H9 (cell line): ENCODE data around the gene C2orf68. TPM values are rescaled to one million over a fixed set of nuclear protein-coding genes. Genes with fewer than 3 reads are reported as not detected.

ENCODE experiments used
- DNase-seq: peaks from one replicate; pipeline ENCODE4 v3.0.0-alpha.2; 2017
- H2AFZ ChIP-seq: one replicate; pipeline ENCODE4 v1.6.1; 2013; ENCODE audit warnings: mild to moderate bottlenecking, low read length, control low read depth, moderate library complexity
- H2AK5ac ChIP-seq: 2 replicates; pipeline ENCODE4 v1.6.1; 2013; ENCODE audit warnings: low read length, control low read depth, mixed read lengths; ENCODE audit not compliant: insufficient read length
- H2BK120ac ChIP-seq: one replicate; pipeline ENCODE4 v1.6.1; 2013; ENCODE audit warnings: low read depth, mild to moderate bottlenecking, low read length, control low read depth, inconsistent platforms; ENCODE audit not compliant: poor library complexity, severe bottlenecking
- H2BK12ac ChIP-seq: 2 replicates; pipeline ENCODE4 v1.6.1; 2013; ENCODE audit warnings: low read length, control low read depth, mixed read lengths, low read depth; ENCODE audit not compliant: insufficient read length
- H2BK15ac ChIP-seq: 2 replicates; pipeline ENCODE4 v1.6.1; 2013; ENCODE audit warnings: low read depth, low read length, control low read depth
- H2BK20ac ChIP-seq: one replicate; pipeline ENCODE4 v1.6.1; 2013; ENCODE audit warnings: low read depth, mild to moderate bottlenecking, low read length, control low read depth, inconsistent platforms; ENCODE audit not compliant: poor library complexity, severe bottlenecking
- H2BK5ac ChIP-seq: 2 replicates; pipeline ENCODE4 v1.6.1; 2013; ENCODE audit warnings: low read length, control low read depth, mixed read lengths; ENCODE audit not compliant: insufficient read length
- H3K14ac ChIP-seq: 2 replicates; pipeline ENCODE4 v1.6.1; 2013; ENCODE audit warnings: low read length, control low read depth; ENCODE audit not compliant: insufficient read depth
- H3K18ac ChIP-seq: 2 replicates; pipeline ENCODE4 v1.6.1; 2013; ENCODE audit warnings: low read depth, mild to moderate bottlenecking, mixed read lengths, low read length, control low read depth; ENCODE audit not compliant: insufficient read length
- H3K23ac ChIP-seq: 2 replicates; pipeline ENCODE4 v1.6.1; 2013; ENCODE audit warnings: low read length, control low read depth, mixed read lengths, low read depth; ENCODE audit not compliant: insufficient read length
- H3K23me2 ChIP-seq: 2 replicates; pipeline ENCODE4 v1.6.1; 2013; ENCODE audit warnings: low read depth, mild to moderate bottlenecking, mixed read lengths, low read length, control low read depth; ENCODE audit not compliant: insufficient read length, poor library complexity, severe bottlenecking
- H3K27ac ChIP-seq: 2 replicates; pipeline ENCODE4 v1.5.1; 2013; ENCODE audit warnings: low read length, control low read depth, mixed read lengths, low read depth; ENCODE audit not compliant: insufficient read length
- H3K27me3 ChIP-seq: 2 replicates; pipeline ENCODE4 v1.6.1; 2013; ENCODE audit warnings: low read length, control low read depth, inconsistent platforms; ENCODE audit not compliant: insufficient read depth
- H3K4ac ChIP-seq: 2 replicates; pipeline ENCODE4 v1.6.1; 2013; ENCODE audit warnings: low read depth, mild to moderate bottlenecking, control low read depth, inconsistent platforms, low read length, moderate library complexity
- H3K4me1 ChIP-seq: 2 replicates; pipeline ENCODE4 v1.6.1; 2013; ENCODE audit warnings: low read length, control low read depth, inconsistent platforms; ENCODE audit not compliant: insufficient read depth
- H3K4me2 ChIP-seq: 2 replicates; pipeline ENCODE4 v1.6.1; 2013; ENCODE audit warnings: low read length, control low read depth, mixed read lengths; ENCODE audit not compliant: insufficient read length, insufficient read depth
- H3K56ac ChIP-seq: 2 replicates; pipeline ENCODE4 v1.6.1; 2013; ENCODE audit warnings: low read depth, mild to moderate bottlenecking, mixed read lengths, low read length, control low read depth; ENCODE audit not compliant: insufficient read length
- H3K79me1 ChIP-seq: 2 replicates; pipeline ENCODE4 v1.6.1; 2013; ENCODE audit warnings: low read depth, mild to moderate bottlenecking, moderate library complexity, low read length, control low read depth, inconsistent platforms; ENCODE audit not compliant: insufficient read depth, poor library complexity, severe bottlenecking
- H3K79me2 ChIP-seq: 2 replicates; pipeline ENCODE4 v1.6.1; 2013; ENCODE audit warnings: low read length, control low read depth, inconsistent platforms; ENCODE audit not compliant: insufficient read depth
- H3K9ac ChIP-seq: 2 replicates; pipeline ENCODE4 v1.6.1; 2013; ENCODE audit warnings: low read length, control low read depth, mixed read lengths; ENCODE audit not compliant: insufficient read length; ENCODE audit errors: extremely low read depth
- H3K9me3 ChIP-seq: one replicate; pipeline ENCODE4 v1.6.1; 2013; ENCODE audit warnings: low read depth, low read length, inconsistent platforms; ENCODE audit not compliant: control insufficient read depth
- H3T11ph ChIP-seq: one replicate; pipeline ENCODE4 v1.6.1; 2013; ENCODE audit warnings: mild to moderate bottlenecking, low read length, control low read depth, inconsistent platforms
- H4K20me1 ChIP-seq: one replicate; pipeline ENCODE4 v1.6.1; 2013; ENCODE audit not compliant: control insufficient read depth, insufficient read length, insufficient read depth
- H4K5ac ChIP-seq: 2 replicates; pipeline ENCODE4 v1.6.1; 2013; ENCODE audit warnings: low read depth, mild to moderate bottlenecking, mixed read lengths, low read length, control low read depth; ENCODE audit not compliant: insufficient read length
- H4K8ac ChIP-seq: replicated peaks from 2 replicates; pipeline ENCODE4 v1.6.1; 2013; ENCODE audit warnings: low read length, control low read depth, mixed read lengths, low read depth; ENCODE audit not compliant: insufficient read length
- H4K91ac ChIP-seq: 2 replicates; pipeline ENCODE4 v1.6.1; 2013; ENCODE audit warnings: low read depth, mild to moderate bottlenecking, moderate library complexity, mixed read lengths, low read length, control low read depth; ENCODE audit not compliant: insufficient read length
- H3K27ac Mint-ChIP-seq, 3 experiments: 2 replicates in 2 of 3; 3 replicates in 1 of 3; pipeline ENCODE4 v1.8.0; 2020 to 2021; ENCODE audit warnings: mixed read lengths in 3 of 3, mild to moderate bottlenecking in 1 of 3, moderate library complexity in 1 of 3
- H3K27me3 Mint-ChIP-seq: 2 replicates; pipeline ENCODE4 v1.8.0; 2021; ENCODE audit warnings: low read depth, mild to moderate bottlenecking, moderate library complexity, mixed read lengths
- H3K36me3 Mint-ChIP-seq, 3 experiments: 2 replicates in 2 of 3; 3 replicates in 1 of 3; pipeline ENCODE4 v1.8.0; 2020 to 2021; ENCODE audit warnings: low read depth in 3 of 3, mixed read lengths in 3 of 3; ENCODE audit not compliant: insufficient read depth in 1 of 3
- H3K4me1 Mint-ChIP-seq, 2 experiments: 2 replicates each; pipeline ENCODE4 v1.8.0; 2020; ENCODE audit warnings: mixed read lengths in 2 of 2
- H3K4me3 Mint-ChIP-seq, 2 experiments: 2 replicates in 1 of 2; 3 replicates in 1 of 2; pipeline ENCODE4 v1.8.0; 2020 to 2021; ENCODE audit warnings: mild to moderate bottlenecking in 2 of 2, mixed read lengths in 2 of 2, moderate library complexity in 1 of 2
- H3K9me3 Mint-ChIP-seq, 2 experiments: 2 replicates in 1 of 2; 3 replicates in 1 of 2; pipeline ENCODE4 v1.8.0; 2020; ENCODE audit warnings: mild to moderate bottlenecking in 2 of 2, mixed read lengths in 2 of 2, moderate library complexity in 1 of 2
- WGBS: extraction: QIAGEN DNeasy Blood & Tissue Kit; methylation state at CpG from one replicate; pipeline ENCODE4 v1.1.7; 2013; ENCODE audit warnings: missing lambda C conversion rate, low lambda C conversion rate, mixed read lengths; ENCODE audit not compliant: insufficient read length; ENCODE audit errors: extremely low coverage; 5-methylcytosine and 5-hydroxymethylcytosine counted together
- total RNA-seq: library from RNA; stranded (reverse); gene quantifications from 2 replicates; pipeline ENCODE4 v1.2.1, GENCODE V29; 2021
- TF ChIP-seq, protein P1 (sequence below): fragments of 200-600 bp; sonication (generic); conservative IDR thresholded peaks from 3 replicates; pipeline ENCODE4 v1.8.0; 2021; ENCODE audit warnings: antibody characterized with exemption, mild to moderate bottlenecking

Gene C2orf68
- total RNA-seq, 1 experiment from 2014 or later = 39.6 TPM

GRCh38 chr2:85652056-85652455 is 40.2 kb upstream of the C2orf68 start:
- no peak overlapping the region for H4K91ac ChIP-seq
- no peak for DNase-seq
- H3K27me3 ChIP-seq = no peaks in the 10 kb centered on the region
- TF ChIP-seq, protein P1, sequence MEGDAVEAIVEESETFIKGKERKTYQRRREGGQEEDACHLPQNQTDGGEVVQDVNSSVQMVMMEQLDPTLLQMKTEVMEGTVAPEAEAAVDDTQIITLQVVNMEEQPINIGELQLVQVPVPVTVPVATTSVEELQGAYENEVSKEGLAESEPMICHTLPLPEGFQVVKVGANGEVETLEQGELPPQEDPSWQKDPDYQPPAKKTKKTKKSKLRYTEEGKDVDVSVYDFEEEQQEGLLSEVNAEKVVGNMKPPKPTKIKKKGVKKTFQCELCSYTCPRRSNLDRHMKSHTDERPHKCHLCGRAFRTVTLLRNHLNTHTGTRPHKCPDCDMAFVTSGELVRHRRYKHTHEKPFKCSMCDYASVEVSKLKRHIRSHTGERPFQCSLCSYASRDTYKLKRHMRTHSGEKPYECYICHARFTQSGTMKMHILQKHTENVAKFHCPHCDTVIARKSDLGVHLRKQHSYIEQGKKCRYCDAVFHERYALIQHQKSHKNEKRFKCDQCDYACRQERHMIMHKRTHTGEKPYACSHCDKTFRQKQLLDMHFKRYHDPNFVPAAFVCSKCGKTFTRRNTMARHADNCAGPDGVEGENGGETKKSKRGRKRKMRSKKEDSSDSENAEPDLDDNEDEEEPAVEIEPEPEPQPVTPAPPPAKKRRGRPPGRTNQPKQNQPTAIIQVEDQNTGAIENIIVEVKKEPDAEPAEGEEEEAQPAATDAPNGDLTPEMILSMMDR = no peak
- no peak overlapping the region for H2BK120ac ChIP-seq
- H3K9me3 Mint-ChIP-seq = no peaks in the 10 kb centered on the region
- H3K9ac ChIP-seq = no peak overlapping the region
- no peaks in the 10 kb centered on the region for H4K20me1 ChIP-seq
- H3K23ac ChIP-seq = no peak overlapping the region
- H3T11ph ChIP-seq = no peak overlapping the region
- no peak overlapping the region for H3K56ac ChIP-seq
- H2BK12ac ChIP-seq = no peak overlapping the region
- no peak overlapping the region for H4K5ac ChIP-seq
- no peak overlapping the region for H3K27ac Mint-ChIP-seq
- no peaks in the 10 kb centered on the region for H3K23me2 ChIP-seq
- no peak overlapping the region for H3K4ac ChIP-seq
- no peak overlapping the region for H3K18ac ChIP-seq
- H3K27ac ChIP-seq = no peak overlapping the region
- no peaks in the 10 kb centered on the region for H3K9me3 ChIP-seq
- no peak overlapping the region for H3K4me2 ChIP-seq
- peaks cover 4% of the 10 kb centered on the region in 2 experiments; a peak in 2 of 4 replicates for H3K4me1 Mint-ChIP-seq
- no peaks in the 10 kb centered on the region for H3K79me2 ChIP-seq
- no peaks in the 10 kb centered on the region for H3K4me1 ChIP-seq
- no peak overlapping the region for H3K4me3 Mint-ChIP-seq
- H2AK5ac ChIP-seq = no peak overlapping the region
- no peak overlapping the region for H3K14ac ChIP-seq
- WGBS = no CpG with 5 or more reads among the region's 2 CpGs
- H2BK15ac ChIP-seq = no peak overlapping the region
- peaks cover 32 to 70% (median 61%) of the 10 kb centered on the region in 3 experiments; a peak in 6 of 7 replicates for H3K36me3 Mint-ChIP-seq
- no peak overlapping the region for H2BK20ac ChIP-seq
- H3K27me3 Mint-ChIP-seq = no peaks in the 10 kb centered on the region
- H4K8ac ChIP-seq = no peak overlapping the region
- no peak overlapping the region for H2AFZ ChIP-seq
- H3K79me1 ChIP-seq = no peaks in the 10 kb centered on the region
- H2BK5ac ChIP-seq = no peak overlapping the region
